GM23248 (cell line): Measurements from ENCODE around the gene ABLIM1.

Experiments
- EZH2 ChIP-seq: fragments of 200-600 bp; sonication (generic); IDR thresholded peaks from 2 replicates; pipeline ENCODE4 v1.6.1; 2018; ENCODE audit warnings: antibody characterized with exemption, mild to moderate bottlenecking; ENCODE audit not compliant: insufficient read depth, poor library complexity, severe bottlenecking
- EZH2phosphoT487 ChIP-seq: fragments of 200-600 bp; sonication (generic); IDR thresholded peaks from 2 replicates; pipeline ENCODE4 v1.6.1; 2018; ENCODE audit warnings: antibody characterized with exemption, moderate library complexity, mild to moderate bottlenecking, low read depth; ENCODE audit not compliant: insufficient read depth

DNA sequence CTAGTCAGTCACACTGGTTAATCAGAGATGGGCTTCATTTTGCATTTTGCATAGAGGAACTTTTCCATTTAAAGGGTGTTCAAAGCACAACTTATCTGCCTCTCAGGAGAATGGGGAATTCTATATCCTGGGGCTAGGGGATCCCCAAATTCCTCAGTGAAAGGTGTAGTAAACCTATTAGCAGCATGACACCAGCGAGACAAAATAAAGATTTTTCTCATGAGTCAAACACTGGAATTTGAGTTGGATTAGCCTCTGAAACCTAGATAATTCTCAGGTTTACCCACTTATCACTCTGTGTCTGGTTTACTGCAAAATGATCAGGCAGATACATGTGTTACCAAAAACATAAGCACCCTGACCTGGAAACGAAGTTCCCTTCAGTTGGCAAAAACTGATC is 255.8 kb downstream of the ABLIM1 start:
- TF ChIP-seq EZH2 = no peak
- TF ChIP-seq EZH2phosphoT487 = no peak
